SKM-1 (cell line): ENCODE data around the gene CWC27.
"Not testable (repeated sequence)": the region's sequence is repeated elsewhere in the genome, so short reads cannot be mapped to it uniquely, and the experiment has no call there.

Experiments
- DNase-seq: peaks from one replicate; lab custom pipeline; 2025; ENCODE audit not compliant: unreplicated experiment; lab: John Stamatoyannopoulos, UW

Gene CWC27

GRCh38 chr5:64838376-64838775 lies 69.6 kb downstream of the CWC27 start:
- DNase-seq, result no peak

GRCh38 chr5:64838803-64839202 lies 70.1 kb downstream of the CWC27 start:
- DNase-seq, result no peak

- no peak for DNase-seq
These were observed 71.2 kb downstream of the CWC27 start for GRCh38 chr5:64839936-64840335.

GRCh38 chr5:64840958-64841357 lies 72.2 kb downstream of the CWC27 start:
- no peak for DNase-seq

- DNase-seq, result no peak
These were observed 85.0 kb downstream of the CWC27 start for GRCh38 chr5:64853777-64854176.

GRCh38 chr5:64854855-64855254 lies 86.1 kb downstream of the CWC27 start:
- DNase-seq, result no peak

- DNase-seq, result no peak
These were observed 91.2 kb downstream of the CWC27 start for GRCh38 chr5:64859881-64860280.

GRCh38 chr5:64861281-64861680 lies 92.6 kb downstream of the CWC27 start:
- no peak for DNase-seq

GRCh38 chr5:64864171-64864570 lies 95.4 kb downstream of the CWC27 start:
- DNase-seq, result no peak

- no peak for DNase-seq
These were observed 96.9 kb downstream of the CWC27 start for GRCh38 chr5:64865662-64866061.

GRCh38 chr5:64869419-64869818 lies 100.7 kb downstream of the CWC27 start:
- no peak for DNase-seq

- no peak for DNase-seq
These were observed 103.3 kb downstream of the CWC27 start for GRCh38 chr5:64872044-64872443.

- no peak for DNase-seq
These were observed 104.7 kb downstream of the CWC27 start for GRCh38 chr5:64873441-64873840.

- no peak for DNase-seq
These were observed 106.0 kb downstream of the CWC27 start for GRCh38 chr5:64874753-64875152.

GRCh38 chr5:64876203-64876602 lies 107.5 kb downstream of the CWC27 start:
- DNase-seq, result no peak

GRCh38 chr5:64880821-64881220 lies 112.1 kb downstream of the CWC27 start:
- no peak for DNase-seq

- DNase-seq, result no peak
These were observed 115.2 kb downstream of the CWC27 start for GRCh38 chr5:64883912-64884311.

- DNase-seq, result no peak
These were observed 115.8 kb downstream of the CWC27 start for GRCh38 chr5:64884541-64884940.

- no peak for DNase-seq
These were observed 119.2 kb downstream of the CWC27 start for GRCh38 chr5:64887910-64888309.

- DNase-seq, result no peak
These were observed 127.0 kb downstream of the CWC27 start for GRCh38 chr5:64895748-64896147.

GRCh38 chr5:64899838-64900237 lies 131.1 kb downstream of the CWC27 start:
- DNase-seq, result no peak

GRCh38 chr5:64900618-64901017 lies 131.9 kb downstream of the CWC27 start:
- DNase-seq, result no peak

GRCh38 chr5:64907399-64907798 lies 138.7 kb downstream of the CWC27 start:
- not testable (repeated sequence) for DNase-seq

GRCh38 chr5:64914396-64914795 lies 145.7 kb downstream of the CWC27 start:
- DNase-seq, result no peak
